ENCODE results near the gene TJAP1.

Gene TJAP1

DNA sequence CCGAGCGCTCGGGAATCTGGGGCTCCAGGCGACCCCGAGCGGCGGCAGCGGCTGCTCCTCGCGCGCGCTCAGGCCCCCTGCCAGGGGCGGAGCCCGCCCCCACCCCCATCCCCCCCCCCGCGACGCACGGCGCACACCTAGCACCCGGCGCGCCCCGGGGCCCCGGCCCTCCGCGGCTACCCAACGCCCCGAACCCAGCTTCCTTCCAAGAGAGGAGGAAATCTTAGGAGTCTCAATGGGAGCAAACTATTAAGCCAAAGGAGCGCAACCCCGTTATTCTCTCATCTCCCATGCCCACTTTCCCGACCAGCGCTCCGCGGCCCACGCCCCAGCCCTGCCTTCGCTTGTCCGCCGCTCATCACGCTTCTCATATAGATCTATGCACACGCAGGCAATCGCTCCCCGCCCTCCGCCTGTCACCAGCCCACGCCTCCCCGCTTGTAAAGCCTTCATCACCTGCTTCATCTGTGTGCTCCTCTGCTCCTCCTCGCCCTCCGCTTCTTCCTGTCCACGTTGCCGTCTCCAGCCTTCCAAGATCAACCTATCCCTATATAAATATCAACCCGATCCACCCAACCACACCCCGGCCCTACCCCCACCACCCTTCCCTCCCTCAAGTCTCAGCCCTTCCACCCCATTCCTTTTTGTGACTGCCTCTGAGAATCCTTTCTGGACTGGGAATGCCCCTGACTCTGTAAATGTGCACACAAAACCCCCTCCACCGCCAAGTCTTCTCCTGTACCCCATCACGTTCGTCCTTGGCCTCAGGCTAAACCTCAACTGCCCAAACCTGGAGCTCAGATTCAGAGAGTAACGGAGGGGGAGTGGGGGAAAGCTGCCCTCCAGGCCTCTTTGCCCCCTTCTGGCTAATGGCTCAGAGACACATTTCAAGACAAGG is 21.6 kb upstream of the TJAP1 start, which contains the start of gene DLK2:
TSS of gene DLK2 (minus strand) at position 18 of the 898 bp plus-strand sequence. CDS start 723 bp downstream, outside the sequence.
- Histone ChIP-seq H3K36me3 (ENCODE audit: control insufficient read depth in 2 of 2, insufficient read depth in 1 of 2, low read length in 2 of 2) (peaks cover 4 to 21% of the 10 kb centered on the region in 2 experiments; a peak in 2 of 3 replicates), H3K27ac (ENCODE audit: extremely low read depth, low read depth, low read length) (no peak within 1 kb of the TSS; the same call in 1 of the 2 replicates), H3K4me3 (ENCODE audit: low read depth, low read length) (peak within 1 kb of the TSS; percentile 65), H3K4me1 (ENCODE audit: control insufficient read depth, insufficient read depth, low read length) (no peaks in the 10 kb centered on the region), H3K9me3 (ENCODE audit: control insufficient read depth, insufficient read depth, low read depth, low read length) (no peaks in the 10 kb centered on the region)
- POLR2A ChIA-PET: interaction anchor here (0.6 to 1.8 kb wide), 9 partner anchors 8 to 61 kb away, joined by 3 to 9 read pairs (median 3); partner anchors contain the start of gene TJAP1
- CTCF ChIA-PET: interaction anchor here (0.6 to 6.1 kb wide), 14 partner anchors 8 to 494 kb away, joined by 3 to 56 read pairs (median 3); partner anchors contain the start of gene LRRC73
- no peak for TF ChIP-seq ZNF677 (tag by site-specific recombination; IDR thresholded peaks at IDR 0.05)
- TF ChIP-seq ZNF776 (tag by site-specific recombination; IDR thresholded peaks at IDR 0.05; ENCODE audit: borderline replicate concordance): no peak
- TF ChIP-seq ZNF175 (tag by site-specific recombination; IDR thresholded peaks at IDR 0.05): no peak
- TF ChIP-seq ZNF23 (tag by site-specific recombination; IDR thresholded peaks at IDR 0.05; ENCODE audit: borderline replicate concordance): no peak
- no peak for TF ChIP-seq FEZF1 (tag by site-specific recombination; IDR thresholded peaks at IDR 0.05)
- TF ChIP-seq ZNF341 (tag by site-specific recombination; IDR thresholded peaks at IDR 0.05; ENCODE audit: low read depth): no peak; the same call in 1 of the 2 replicates
- TF ChIP-seq ZNF777 (tag by site-specific recombination; IDR thresholded peaks at IDR 0.05; ENCODE audit: borderline replicate concordance): peak; percentile 83
- TF ChIP-seq BCL11B (tag by site-specific recombination; IDR thresholded peaks at IDR 0.05; ENCODE audit: low read depth): no peak
- TF ChIP-seq ZNF398 (tag by site-specific recombination; IDR thresholded peaks at IDR 0.05): peak; percentile 90
- no peak for TF ChIP-seq ZNF121 (tag by site-specific recombination; IDR thresholded peaks at IDR 0.05)
- no peak for TF ChIP-seq ZNF555 (tag by site-specific recombination; conservative IDR thresholded peaks at IDR 0.05)
- TF ChIP-seq ZBTB17 (tag by site-specific recombination; IDR thresholded peaks at IDR 0.05): peak; percentile 95
- TF ChIP-seq ZNF394 (tag by site-specific recombination; IDR thresholded peaks at IDR 0.05; ENCODE audit: borderline replicate concordance): peak; percentile 96
- TF ChIP-seq, protein P1, sequence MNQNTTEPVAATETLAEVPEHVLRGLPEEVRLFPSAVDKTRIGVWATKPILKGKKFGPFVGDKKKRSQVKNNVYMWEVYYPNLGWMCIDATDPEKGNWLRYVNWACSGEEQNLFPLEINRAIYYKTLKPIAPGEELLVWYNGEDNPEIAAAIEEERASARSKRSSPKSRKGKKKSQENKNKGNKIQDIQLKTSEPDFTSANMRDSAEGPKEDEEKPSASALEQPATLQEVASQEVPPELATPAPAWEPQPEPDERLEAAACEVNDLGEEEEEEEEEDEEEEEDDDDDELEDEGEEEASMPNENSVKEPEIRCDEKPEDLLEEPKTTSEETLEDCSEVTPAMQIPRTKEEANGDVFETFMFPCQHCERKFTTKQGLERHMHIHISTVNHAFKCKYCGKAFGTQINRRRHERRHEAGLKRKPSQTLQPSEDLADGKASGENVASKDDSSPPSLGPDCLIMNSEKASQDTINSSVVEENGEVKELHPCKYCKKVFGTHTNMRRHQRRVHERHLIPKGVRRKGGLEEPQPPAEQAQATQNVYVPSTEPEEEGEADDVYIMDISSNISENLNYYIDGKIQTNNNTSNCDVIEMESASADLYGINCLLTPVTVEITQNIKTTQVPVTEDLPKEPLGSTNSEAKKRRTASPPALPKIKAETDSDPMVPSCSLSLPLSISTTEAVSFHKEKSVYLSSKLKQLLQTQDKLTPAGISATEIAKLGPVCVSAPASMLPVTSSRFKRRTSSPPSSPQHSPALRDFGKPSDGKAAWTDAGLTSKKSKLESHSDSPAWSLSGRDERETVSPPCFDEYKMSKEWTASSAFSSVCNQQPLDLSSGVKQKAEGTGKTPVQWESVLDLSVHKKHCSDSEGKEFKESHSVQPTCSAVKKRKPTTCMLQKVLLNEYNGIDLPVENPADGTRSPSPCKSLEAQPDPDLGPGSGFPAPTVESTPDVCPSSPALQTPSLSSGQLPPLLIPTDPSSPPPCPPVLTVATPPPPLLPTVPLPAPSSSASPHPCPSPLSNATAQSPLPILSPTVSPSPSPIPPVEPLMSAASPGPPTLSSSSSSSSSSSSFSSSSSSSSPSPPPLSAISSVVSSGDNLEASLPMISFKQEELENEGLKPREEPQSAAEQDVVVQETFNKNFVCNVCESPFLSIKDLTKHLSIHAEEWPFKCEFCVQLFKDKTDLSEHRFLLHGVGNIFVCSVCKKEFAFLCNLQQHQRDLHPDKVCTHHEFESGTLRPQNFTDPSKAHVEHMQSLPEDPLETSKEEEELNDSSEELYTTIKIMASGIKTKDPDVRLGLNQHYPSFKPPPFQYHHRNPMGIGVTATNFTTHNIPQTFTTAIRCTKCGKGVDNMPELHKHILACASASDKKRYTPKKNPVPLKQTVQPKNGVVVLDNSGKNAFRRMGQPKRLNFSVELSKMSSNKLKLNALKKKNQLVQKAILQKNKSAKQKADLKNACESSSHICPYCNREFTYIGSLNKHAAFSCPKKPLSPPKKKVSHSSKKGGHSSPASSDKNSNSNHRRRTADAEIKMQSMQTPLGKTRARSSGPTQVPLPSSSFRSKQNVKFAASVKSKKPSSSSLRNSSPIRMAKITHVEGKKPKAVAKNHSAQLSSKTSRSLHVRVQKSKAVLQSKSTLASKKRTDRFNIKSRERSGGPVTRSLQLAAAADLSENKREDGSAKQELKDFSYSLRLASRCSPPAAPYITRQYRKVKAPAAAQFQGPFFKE (tag by site-specific recombination; IDR thresholded peaks at IDR 0.05; ENCODE audit: borderline replicate concordance): no peak
- TF ChIP-seq INSM2 (tag by site-specific recombination; IDR thresholded peaks at IDR 0.05): no peak
- no peak for TF ChIP-seq ZNF558 (tag by site-specific recombination; IDR thresholded peaks at IDR 0.05)
- TF ChIP-seq, protein P2, sequence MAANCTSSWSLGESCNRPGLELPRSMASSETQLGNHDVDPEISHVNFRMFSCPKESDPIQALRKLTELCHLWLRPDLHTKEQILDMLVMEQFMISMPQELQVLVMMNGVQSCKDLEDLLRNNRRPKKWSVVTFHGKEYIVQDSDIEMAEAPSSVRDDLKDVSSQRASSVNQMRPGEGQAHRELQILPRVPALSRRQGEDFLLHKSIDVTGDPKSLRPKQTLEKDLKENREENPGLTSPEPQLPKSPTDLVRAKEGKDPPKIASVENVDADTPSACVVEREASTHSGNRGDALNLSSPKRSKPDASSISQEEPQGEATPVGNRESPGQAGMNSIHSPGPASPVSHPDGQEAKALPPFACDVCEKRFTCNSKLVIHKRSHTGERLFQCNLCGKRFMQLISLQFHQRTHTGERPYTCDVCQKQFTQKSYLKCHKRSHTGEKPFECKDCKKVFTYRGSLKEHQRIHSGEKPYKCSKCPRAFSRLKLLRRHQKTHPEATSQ (tag by site-specific recombination; IDR thresholded peaks at IDR 0.05): no peak
- no peak for TF ChIP-seq ZNF548 (tag by site-specific recombination; IDR thresholded peaks at IDR 0.05)
- TF ChIP-seq SALL2 (tag by site-specific recombination; IDR thresholded peaks at IDR 0.05; ENCODE audit: borderline replicate concordance): no peak
- TF ChIP-seq, protein P3, sequence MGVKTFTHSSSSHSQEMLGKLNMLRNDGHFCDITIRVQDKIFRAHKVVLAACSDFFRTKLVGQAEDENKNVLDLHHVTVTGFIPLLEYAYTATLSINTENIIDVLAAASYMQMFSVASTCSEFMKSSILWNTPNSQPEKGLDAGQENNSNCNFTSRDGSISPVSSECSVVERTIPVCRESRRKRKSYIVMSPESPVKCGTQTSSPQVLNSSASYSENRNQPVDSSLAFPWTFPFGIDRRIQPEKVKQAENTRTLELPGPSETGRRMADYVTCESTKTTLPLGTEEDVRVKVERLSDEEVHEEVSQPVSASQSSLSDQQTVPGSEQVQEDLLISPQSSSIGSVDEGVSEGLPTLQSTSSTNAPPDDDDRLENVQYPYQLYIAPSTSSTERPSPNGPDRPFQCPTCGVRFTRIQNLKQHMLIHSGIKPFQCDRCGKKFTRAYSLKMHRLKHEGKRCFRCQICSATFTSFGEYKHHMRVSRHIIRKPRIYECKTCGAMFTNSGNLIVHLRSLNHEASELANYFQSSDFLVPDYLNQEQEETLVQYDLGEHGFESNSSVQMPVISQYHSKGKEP (tag by site-specific recombination; IDR thresholded peaks at IDR 0.05): no peak
- TF ChIP-seq GLIS1 (tag by site-specific recombination; IDR thresholded peaks at IDR 0.05): no peak
- TF ChIP-seq, protein P4, sequence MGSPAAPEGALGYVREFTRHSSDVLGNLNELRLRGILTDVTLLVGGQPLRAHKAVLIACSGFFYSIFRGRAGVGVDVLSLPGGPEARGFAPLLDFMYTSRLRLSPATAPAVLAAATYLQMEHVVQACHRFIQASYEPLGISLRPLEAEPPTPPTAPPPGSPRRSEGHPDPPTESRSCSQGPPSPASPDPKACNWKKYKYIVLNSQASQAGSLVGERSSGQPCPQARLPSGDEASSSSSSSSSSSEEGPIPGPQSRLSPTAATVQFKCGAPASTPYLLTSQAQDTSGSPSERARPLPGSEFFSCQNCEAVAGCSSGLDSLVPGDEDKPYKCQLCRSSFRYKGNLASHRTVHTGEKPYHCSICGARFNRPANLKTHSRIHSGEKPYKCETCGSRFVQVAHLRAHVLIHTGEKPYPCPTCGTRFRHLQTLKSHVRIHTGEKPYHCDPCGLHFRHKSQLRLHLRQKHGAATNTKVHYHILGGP (tag by site-specific recombination; IDR thresholded peaks at IDR 0.05): no peak
